NCI-H2107 (cell line): ENCODE results near the gene PGC.

Experiments
- DNase-seq: peaks from one replicate; lab custom pipeline; 2025; lab: John Stamatoyannopoulos, UW

Gene PGC

DNA sequence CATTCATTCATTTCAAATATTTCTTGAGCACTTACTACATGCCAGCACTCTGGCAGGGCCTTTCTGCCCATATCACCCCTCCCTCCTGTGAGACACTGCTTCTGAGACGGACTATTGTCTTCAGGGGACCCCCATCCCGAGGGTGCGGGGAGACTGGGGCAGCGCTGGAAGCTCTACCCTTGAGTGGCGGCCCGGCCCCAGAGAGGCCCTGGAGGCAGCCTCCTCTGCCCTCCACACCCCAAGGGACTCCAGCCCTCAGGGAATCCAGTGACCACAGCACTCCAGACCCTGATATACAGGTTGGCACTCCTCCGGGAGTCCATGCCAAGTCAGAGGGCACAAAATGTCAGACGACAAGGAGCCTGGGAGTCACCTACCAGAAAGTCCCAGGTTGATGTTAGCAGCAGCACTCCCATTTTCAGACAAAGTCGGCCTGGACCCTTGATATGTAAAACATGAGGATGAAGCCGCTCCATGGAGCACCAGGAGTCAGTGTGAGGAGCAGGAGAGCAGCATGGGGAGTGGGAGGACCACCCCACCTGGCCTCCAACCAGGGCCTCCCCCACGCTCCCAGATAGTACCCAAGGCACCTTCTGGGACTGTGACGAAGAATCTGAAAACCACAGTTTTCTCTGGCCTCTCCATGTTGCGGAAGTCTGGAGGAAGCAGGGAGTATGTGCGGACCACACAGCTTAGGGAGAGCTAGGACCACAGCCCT is 32.5 kb downstream of the PGC start:
- no peak for DNase-seq

GRCh38 chr6:41713650-41714291 is 33.4 kb downstream of the PGC start:
- DNase-seq, result no peak

DNA sequence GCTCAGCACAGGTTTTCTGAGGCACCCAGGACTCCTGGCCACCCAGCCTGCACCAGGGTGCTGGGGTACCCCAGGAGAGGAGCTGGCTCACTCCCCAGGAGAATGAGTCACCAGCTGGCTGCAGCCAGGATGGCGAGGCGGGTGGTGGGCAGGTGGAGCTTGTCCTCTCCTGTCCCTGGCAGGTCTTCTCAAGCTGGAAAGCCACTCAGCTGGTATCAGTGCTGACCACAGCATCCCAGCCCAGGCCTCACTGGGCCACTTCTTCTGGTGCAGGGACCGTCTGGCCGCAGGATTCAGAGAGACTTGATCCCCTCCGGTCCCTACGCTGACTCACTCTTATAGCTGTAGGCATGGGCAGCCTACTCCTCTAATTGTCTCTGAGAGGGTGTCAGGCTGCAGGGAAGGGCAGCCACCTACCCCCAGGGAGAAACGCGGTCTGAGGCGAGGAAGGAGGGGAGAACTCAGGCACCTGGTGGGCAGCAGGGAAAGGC is 34.0 kb downstream of the PGC start:
- DNase-seq, result no peak

- DNase-seq, result no peak
Observed at GRCh38 chr6:41712651-41713103, 34.5 kb downstream of the PGC start.

DNA sequence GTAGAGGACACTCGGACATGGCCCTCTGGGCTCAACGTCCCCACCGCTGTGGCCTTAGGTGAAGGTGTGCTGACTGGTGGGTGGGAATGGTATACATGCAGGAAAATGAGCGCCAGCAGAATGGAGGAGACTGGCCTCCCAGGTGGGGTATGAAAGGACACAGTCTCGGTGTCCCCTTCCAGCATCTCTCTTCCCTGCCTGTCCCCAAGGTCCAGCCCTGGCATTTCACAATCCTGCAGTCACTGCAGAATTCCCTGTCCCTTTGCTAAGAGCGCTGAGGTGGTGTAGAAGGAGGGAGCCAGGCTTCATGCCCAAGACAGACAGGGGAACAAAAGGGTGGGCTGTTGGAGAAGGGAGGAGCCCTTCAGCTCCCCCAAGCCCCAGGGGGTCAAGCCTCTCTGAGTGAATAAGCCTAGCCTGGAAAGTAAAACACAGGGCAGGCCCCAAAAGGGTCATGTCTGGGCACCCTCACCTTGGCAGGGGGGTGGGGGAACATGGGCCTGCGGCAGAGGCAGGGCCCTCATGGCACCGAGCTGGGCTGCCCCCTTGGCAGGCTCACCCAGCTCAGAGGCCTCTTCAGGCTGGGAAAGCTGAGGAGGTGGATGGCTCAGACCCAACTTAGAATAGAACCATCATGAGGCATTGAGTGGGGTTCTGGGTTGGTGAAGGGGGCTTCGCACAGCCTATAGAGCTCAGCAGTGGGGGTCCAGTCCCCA is 35.7 kb downstream of the PGC start:
- no peak for DNase-seq

- no peak for DNase-seq
Observed at GRCh38 chr6:41709375-41709774, 37.8 kb downstream of the PGC start.

- DNase-seq, result no peak
Observed at GRCh38 chr6:41708856-41709255, 38.3 kb downstream of the PGC start.

DNA sequence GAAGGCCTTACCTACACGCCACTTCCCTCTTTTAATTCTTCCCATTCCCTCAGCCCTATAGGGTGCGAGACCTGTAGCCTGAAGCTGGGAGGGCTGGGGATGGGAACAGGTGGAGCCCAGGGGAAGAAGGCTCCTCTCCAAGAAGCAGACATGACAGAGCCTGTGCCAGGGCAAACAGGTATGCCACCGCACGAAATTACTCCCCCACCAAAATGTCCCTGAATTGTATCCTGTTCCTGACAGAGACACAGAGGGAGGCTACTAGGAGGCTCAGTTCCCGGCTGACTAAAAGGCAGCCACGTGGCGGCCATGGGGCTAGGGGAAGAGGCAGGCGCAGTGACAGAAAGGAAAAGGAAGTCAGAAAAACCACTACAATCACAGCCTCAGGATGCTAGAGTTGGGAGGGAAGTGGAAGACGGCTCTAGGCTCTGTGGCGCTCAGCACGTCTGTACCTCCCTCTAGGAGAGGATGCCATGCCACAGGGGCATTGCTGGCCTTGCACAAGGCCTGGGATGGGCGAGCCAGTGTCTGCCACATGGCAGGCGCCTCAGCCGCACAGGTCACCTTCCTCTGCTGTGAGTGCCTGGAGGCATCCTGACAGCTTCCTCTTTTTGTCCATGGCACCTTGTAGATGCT is 39.5 kb downstream of the PGC start:
- no peak for DNase-seq

DNA sequence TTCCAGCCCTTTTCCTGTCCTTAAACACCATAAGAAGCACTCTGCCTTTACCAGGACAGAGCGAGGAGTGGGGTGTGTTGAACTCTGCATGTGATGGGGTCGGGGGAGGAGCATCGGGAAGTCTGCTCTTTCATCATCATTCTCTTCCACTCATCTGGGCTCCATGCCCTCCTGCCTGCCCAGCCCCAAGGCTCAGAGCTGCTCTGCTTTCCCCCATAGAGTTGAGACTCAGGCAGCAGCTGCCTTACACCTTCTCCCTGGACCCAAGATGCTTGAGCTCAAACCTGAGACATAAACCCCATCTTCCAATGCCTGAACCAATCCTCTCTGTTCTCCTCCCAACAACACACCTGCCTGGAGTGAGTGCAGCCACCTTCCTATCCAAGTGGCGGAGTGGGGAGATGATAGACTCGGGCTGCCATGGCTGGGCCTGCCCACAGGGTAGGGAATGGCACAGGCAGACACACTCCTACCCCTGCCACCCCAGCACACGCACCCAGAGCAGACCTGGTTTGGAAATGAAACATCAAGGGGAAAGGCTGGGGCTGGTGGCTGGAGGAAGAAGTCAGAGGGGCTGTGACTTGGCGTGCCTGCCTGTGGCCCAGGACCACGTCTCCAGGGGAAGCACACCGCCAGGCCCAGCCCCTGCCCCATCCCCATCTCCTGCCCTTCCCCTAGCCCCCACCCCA is 40.2 kb downstream of the PGC start:
- no peak for DNase-seq

DNA sequence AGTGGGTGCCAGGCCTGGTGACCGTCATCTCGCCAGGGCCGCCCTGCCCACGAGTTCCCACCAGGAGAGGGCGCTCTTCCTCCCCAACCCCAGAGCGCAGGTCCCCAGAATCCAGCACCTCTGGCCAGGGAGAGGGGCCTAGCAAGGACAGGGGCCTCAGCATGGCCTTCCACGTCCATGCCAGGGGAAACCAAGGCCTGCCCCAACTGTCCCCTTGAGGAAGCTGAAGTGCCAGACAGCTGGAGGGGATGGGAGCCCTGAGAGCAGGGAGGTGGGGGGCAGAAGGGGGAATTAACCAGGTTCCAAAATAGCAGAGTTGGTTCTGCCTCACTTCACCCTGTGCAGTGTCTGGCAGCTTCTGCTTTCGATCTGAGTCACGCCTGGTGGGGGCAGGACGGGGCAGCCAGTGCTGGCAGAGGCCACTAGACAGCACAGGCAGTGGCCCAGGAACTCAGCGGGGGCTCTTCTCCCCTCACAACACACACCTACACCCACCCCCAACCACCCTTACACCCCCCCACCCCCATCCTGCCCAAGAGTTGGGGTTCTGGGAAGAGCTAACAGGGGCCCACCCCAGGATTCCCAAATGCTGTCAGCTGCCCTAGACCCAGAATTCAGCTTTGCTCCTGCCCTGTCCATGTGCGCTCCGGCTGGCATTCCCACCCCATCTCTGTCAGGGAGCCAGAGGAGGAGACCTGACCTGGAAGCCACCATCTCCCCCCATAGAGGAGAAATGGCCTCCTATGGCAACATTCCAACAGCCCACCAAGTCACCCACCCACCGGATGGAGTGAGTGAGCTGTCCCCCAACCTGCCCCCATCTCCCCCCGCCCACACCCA is 41.0 kb downstream of the PGC start:
- DNase-seq, result no peak

GRCh38 chr6:41705311-41705995 is 41.7 kb downstream of the PGC start:
- no peak for DNase-seq

DNA sequence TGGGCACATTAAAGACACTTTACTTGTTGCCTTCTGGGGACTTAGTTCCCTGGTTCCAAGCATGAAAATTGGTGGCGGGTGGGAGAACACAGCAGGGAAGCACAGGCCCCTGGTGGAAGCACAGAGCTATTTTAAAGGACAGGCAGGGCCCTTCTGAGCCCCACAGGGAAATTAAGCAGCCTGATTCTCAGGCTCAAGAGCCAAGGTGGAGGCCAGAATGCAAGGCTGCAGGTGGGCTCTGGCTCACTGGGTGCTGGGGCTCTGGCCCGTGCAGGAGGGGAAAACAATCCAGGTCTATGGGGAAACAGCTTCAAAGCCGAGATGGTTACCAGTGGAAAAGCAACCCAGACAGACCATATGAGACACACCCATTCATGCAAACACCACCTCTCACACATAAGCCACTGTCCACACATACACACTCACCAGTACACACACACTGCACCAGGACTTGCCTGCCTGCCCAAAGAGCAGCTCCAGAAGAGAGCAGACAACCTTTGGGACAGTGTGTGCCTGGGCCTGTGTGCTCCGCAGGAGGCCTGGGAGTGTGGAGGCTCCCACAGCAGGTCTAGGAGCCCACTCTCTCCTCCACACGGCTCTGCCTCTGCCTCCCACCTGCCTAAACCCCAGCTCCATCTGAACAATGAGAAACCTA is 42.4 kb downstream of the PGC start:
- no peak for DNase-seq

GRCh38 chr6:41704028-41704427 is 43.2 kb downstream of the PGC start:
- DNase-seq, result no peak

DNA sequence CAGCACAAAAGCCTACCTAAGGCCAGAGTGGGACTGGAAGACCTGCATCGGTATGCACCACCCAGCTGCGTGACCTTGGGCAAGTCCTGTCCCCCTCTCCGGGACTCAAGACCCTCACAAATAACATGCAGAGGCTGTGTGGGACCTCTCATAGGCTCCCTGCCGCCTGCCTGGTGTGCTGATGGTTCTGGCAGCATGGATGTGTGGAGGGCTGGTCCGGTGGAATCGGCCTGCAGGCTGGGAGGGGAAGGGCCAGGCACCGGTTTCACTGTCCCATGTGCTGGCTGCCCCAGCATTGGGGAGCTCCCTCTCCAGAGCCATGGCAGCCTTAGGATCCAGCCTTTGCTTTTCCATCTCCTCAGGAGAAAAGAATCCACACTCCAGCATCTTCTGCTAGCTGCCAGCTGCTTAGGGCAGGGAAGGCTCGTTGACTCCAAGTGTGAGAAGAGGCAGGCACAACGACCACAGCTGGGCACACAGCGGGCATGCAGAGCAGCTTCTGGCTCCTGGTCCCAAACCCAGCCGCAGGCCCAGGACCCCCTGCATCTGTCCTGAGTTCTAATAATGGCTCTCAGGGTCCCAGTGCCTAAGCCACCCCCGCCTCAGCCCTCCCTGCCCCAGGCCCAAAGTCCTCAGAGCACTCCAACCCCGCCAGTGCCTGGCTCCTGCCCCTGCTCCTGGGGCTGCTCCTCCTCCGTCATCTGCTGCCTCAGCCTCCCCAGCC is 44.3 kb downstream of the PGC start:
- DNase-seq, result no peak

GRCh38 chr6:41702089-41702745 is 45.0 kb downstream of the PGC start:
- no peak for DNase-seq

- no peak for DNase-seq
Observed at GRCh38 chr6:41700463-41701347, 46.5 kb downstream of the PGC start.

GRCh38 chr6:41699063-41699462 is 48.1 kb downstream of the PGC start:
- DNase-seq, result no peak
